ENCODE measurements around the gene TLE5. TPM values are rescaled to one million over a fixed set of nuclear protein-coding genes. Genes with fewer than 3 reads are reported as not detected.
"Not testable (repeated sequence)": the region's sequence is repeated elsewhere in the genome, so short reads cannot be mapped to it uniquely, and the experiment has no call there.

Gene TLE5
- total and polyA plus RNA-seq, 5 experiments from 2014 or later = 451 to 983 (median 924) TPM

GRCh38 chr19:3094601-3095440 is 32.5 kb upstream of the TLE5 start:
- POLR2A ChIA-PET = interaction anchor here (1.5 kb wide), 1 partner anchor 34 kb away, joined by 3 read pairs; no protein-coding TSS in a partner anchor
- Mint-ChIP-seq H3K4me1 (peaks cover 16 to 33% (median 26%) of the 10 kb centered on the region in 4 donors), H3K36me3 (no peaks in the 10 kb centered on the region), H3K27ac (peak overlapping the region in 7 of 10 donors; percentile 56 to 93 (median 88)), H3K4me3 (peak overlapping the region; percentile 73 to 92 (median 84)), H3K27me3 (peaks cover 0 to 7% (median 0%) of the 10 kb centered on the region in 5 donors), H3K9me3 (no peaks in the 10 kb centered on the region)
- ATAC-seq (peak; percentile 18 to 24), DNase-seq (peak in 6 of 10 donors; percentile 28 to 45 (median 32))

GRCh38 chr19:3089299-3089855 is 27.1 kb upstream of the TLE5 start:
- not testable (repeated sequence) for H3K4me1 Mint-ChIP-seq, H3K4me3 Mint-ChIP-seq, H3K36me3 Mint-ChIP-seq, ATAC-seq, DNase-seq, H3K27ac Mint-ChIP-seq, H3K27me3 Mint-ChIP-seq, H3K9me3 Mint-ChIP-seq
- POLR2A ChIA-PET = interaction anchor here (0.5 kb wide), 1 partner anchor 156 kb away, joined by 4 read pairs; no protein-coding TSS in a partner anchor

GRCh38 chr19:3087769-3088168 is 25.5 kb upstream of the TLE5 start:
- no peak overlapping the region for H3K4me3 Mint-ChIP-seq
- POLR2A ChIA-PET = interaction anchor here (1.0 kb wide), 1 partner anchor 52 kb away, joined by 3 read pairs; no protein-coding TSS in a partner anchor

GRCh38 chr19:3084943-3085342 is 22.6 kb upstream of the TLE5 start:
- no peak overlapping the region for H3K27ac Mint-ChIP-seq
- no peak overlapping the region for H3K4me3 Mint-ChIP-seq
- POLR2A ChIA-PET = interaction anchor here (1.1 kb wide), 1 partner anchor 197 kb away, joined by 3 read pairs; no protein-coding TSS in a partner anchor
- H3K9me3 Mint-ChIP-seq = no peaks in the 10 kb centered on the region
- ATAC-seq (no peak), DNase-seq (no peak)
- H3K27me3 Mint-ChIP-seq = no peaks in the 10 kb centered on the region
- H3K36me3 Mint-ChIP-seq = no peaks in the 10 kb centered on the region
- no peaks in the 10 kb centered on the region for H3K4me1 Mint-ChIP-seq

More at GRCh38 chr19:3087769-3088168, 25.5 kb upstream of the TLE5 start:
- H3K27ac Mint-ChIP-seq = peak overlapping the region in 1 of 10 donors; percentile 34
- H3K9me3 Mint-ChIP-seq = no peaks in the 10 kb centered on the region
- DNase-seq = no peak
- no peaks in the 10 kb centered on the region for H3K4me1 Mint-ChIP-seq
- no peak for ATAC-seq
- no peaks in the 10 kb centered on the region for H3K36me3 Mint-ChIP-seq
- H3K27me3 Mint-ChIP-seq = no peaks in the 10 kb centered on the region

- POLR2A ChIA-PET = no interaction called here
- Mint-ChIP-seq H3K4me1 (no peaks in the 10 kb centered on the region), H3K9me3 (no peaks in the 10 kb centered on the region), H3K27me3 (no peaks in the 10 kb centered on the region), H3K27ac (no peak overlapping the region), H3K4me3 (no peak overlapping the region), H3K36me3 (no peaks in the 10 kb centered on the region)
- ATAC-seq (no peak), DNase-seq (no peak)
Measured at GRCh38 chr19:3083964-3084363, 21.7 kb upstream of the TLE5 start.

GRCh38 chr19:3082331-3082730 is 20.0 kb upstream of the TLE5 start:
- H3K36me3 Mint-ChIP-seq = no peaks in the 10 kb centered on the region
- no peaks in the 10 kb centered on the region for H3K9me3 Mint-ChIP-seq
- H3K4me1 Mint-ChIP-seq = peaks cover 0 to 1% (median 0%) of the 10 kb centered on the region in 4 donors
- no peak overlapping the region for H3K4me3 Mint-ChIP-seq
- no peaks in the 10 kb centered on the region for H3K27me3 Mint-ChIP-seq
- ATAC-seq (no peak), DNase-seq (no peak)
- POLR2A ChIA-PET = interaction anchor here (0.8 kb wide), 1 partner anchor 10 kb away, joined by 4 read pairs; no protein-coding TSS in a partner anchor
- peak overlapping the region in 1 of 10 donors; percentile 86 for H3K27ac Mint-ChIP-seq

GRCh38 chr19:3080286-3080685 is 18.0 kb upstream of the TLE5 start:
- Mint-ChIP-seq H3K27me3 (no peaks in the 10 kb centered on the region), H3K4me3 (no peak overlapping the region), H3K36me3 (no peaks in the 10 kb centered on the region), H3K9me3 (no peaks in the 10 kb centered on the region), H3K27ac (no peak overlapping the region), H3K4me1 (peaks cover 3 to 10% (median 6%) of the 10 kb centered on the region in 4 donors)
- no peak for DNase-seq
- POLR2A ChIA-PET = no interaction called here
- ATAC-seq = no peak

GRCh38 chr19:3079578-3079977 is 17.3 kb upstream of the TLE5 start:
- H3K36me3 Mint-ChIP-seq = no peaks in the 10 kb centered on the region
- ATAC-seq = no peak
- no peak for DNase-seq
- peaks cover 3 to 10% (median 6%) of the 10 kb centered on the region in 4 donors for H3K4me1 Mint-ChIP-seq
- POLR2A ChIA-PET = no interaction called here
- no peak overlapping the region for H3K4me3 Mint-ChIP-seq
- H3K27me3 Mint-ChIP-seq = no peaks in the 10 kb centered on the region
- no peak overlapping the region for H3K27ac Mint-ChIP-seq
- no peaks in the 10 kb centered on the region for H3K9me3 Mint-ChIP-seq

GRCh38 chr19:3075605-3076431 is 13.5 kb upstream of the TLE5 start:
- Mint-ChIP-seq H3K4me3 (peak overlapping the region in 3 of 10 donors; percentile 10 to 55 (median 52)), H3K9me3 (no peaks in the 10 kb centered on the region), H3K36me3 (no peaks in the 10 kb centered on the region), H3K4me1 (peaks cover 3 to 10% (median 6%) of the 10 kb centered on the region in 4 donors), H3K27me3 (no peaks in the 10 kb centered on the region), H3K27ac (peak overlapping the region in 1 of 10 donors; percentile 31)
- DNase-seq = peak; percentile 58 to 85 (median 78)
- ATAC-seq = peak; percentile 97 to 98
- POLR2A ChIA-PET = interaction anchor here (0.5 to 2.0 kb wide), 9 partner anchors 10 to 125 kb away, joined by 3 to 10 read pairs (median 4); no protein-coding TSS in a partner anchor

- no peaks in the 10 kb centered on the region for H3K27me3 Mint-ChIP-seq
- ATAC-seq (no peak), DNase-seq (no peak)
- H3K4me1 Mint-ChIP-seq = peaks cover 3 to 10% (median 6%) of the 10 kb centered on the region in 4 donors
- peak overlapping the region in 1 of 10 donors; percentile 13 for H3K27ac Mint-ChIP-seq
- H3K36me3 Mint-ChIP-seq = no peaks in the 10 kb centered on the region
- POLR2A ChIA-PET = interaction anchor here (2.0 kb wide), 1 partner anchor 38 kb away, joined by 10 read pairs; no protein-coding TSS in a partner anchor
- no peak overlapping the region for H3K4me3 Mint-ChIP-seq
- H3K9me3 Mint-ChIP-seq = no peaks in the 10 kb centered on the region
Measured at GRCh38 chr19:3073931-3074595, 11.8 kb upstream of the TLE5 start.

GRCh38 chr19:3073159-3073563 is 10.9 kb upstream of the TLE5 start:
- no peak overlapping the region for H3K4me3 Mint-ChIP-seq
- H3K4me1 Mint-ChIP-seq = peaks cover 3 to 10% (median 6%) of the 10 kb centered on the region in 4 donors
- no peak overlapping the region for H3K27ac Mint-ChIP-seq
- POLR2A ChIA-PET = interaction anchor here (0.6 to 1.0 kb wide), 3 partner anchors 9 to 36 kb away, joined by 3 to 5 read pairs (median 4); no protein-coding TSS in a partner anchor
- H3K27me3 Mint-ChIP-seq = no peaks in the 10 kb centered on the region
- ATAC-seq (no peak), DNase-seq (no peak)
- no peaks in the 10 kb centered on the region for H3K9me3 Mint-ChIP-seq
- H3K36me3 Mint-ChIP-seq = no peaks in the 10 kb centered on the region

- no peaks in the 10 kb centered on the region for H3K27me3 Mint-ChIP-seq
- H3K27ac Mint-ChIP-seq = peak overlapping the region in 1 of 10 donors; percentile 59
Measured at GRCh38 chr19:3071768-3072167, 9.5 kb upstream of the TLE5 start.

More at GRCh38 chr19:3071768-3072167, 9.5 kb upstream of the TLE5 start:
- Mint-ChIP-seq H3K36me3 (no peaks in the 10 kb centered on the region), H3K4me3 (no peak overlapping the region), H3K4me1 (peaks cover 4 to 10% (median 7%) of the 10 kb centered on the region in 4 donors), H3K9me3 (no peaks in the 10 kb centered on the region)
- DNase-seq (no peak), ATAC-seq (no peak)
- POLR2A ChIA-PET = no interaction called here

Measured in naive thymus-derived CD8-positive, alpha-beta T cell (primary cell).